Right atrium auricular region (tissue), 2 donors: ENCODE data around the gene COX7A2. TPM values are rescaled to one million over a fixed set of nuclear protein-coding genes. Genes with fewer than 3 reads are reported as not detected.

Experiments used
- DNase-seq: peaks from one replicate; pipeline ENCODE4 v3.0.0-alpha.2; 2019; ENCODE audit warnings: low spot score
- H3K27ac ChIP-seq, 2 donors: fragments of 200-600 bp; sonication (generic); 1 replicate in 1 of 2; 2 replicates in 1 of 2; pipeline ENCODE4 v1.5.1; 2016 to 2019
- H3K27me3 ChIP-seq, 2 donors: fragments of 200-600 bp; sonication (generic); one replicate each; pipeline versions ENCODE4 v1.5.1 to v1.6.0; 2017 to 2019
- H3K36me3 ChIP-seq: fragments of 200-600 bp; sonication (generic); one replicate; pipeline ENCODE4 v1.5.1; 2016
- H3K4me1 ChIP-seq, 2 donors: fragments of 200-600 bp; sonication (generic); one replicate each; pipeline versions ENCODE4 v1.5.1 to v1.6.0; 2017 to 2019
- H3K4me3 ChIP-seq, 2 donors: fragments of 200-600 bp; sonication (generic); 1 replicate in 1 of 2; 2 replicates in 1 of 2; pipeline ENCODE4 v1.5.1; 2017 to 2019; ENCODE audit warnings: mild to moderate bottlenecking in 1 of 2, moderate library complexity in 1 of 2
- H3K9me3 ChIP-seq, 2 donors: fragments of 200-600 bp; sonication (generic); one replicate each; pipeline ENCODE4 v1.5.1; 2019
- total RNA-seq, 2 donors: library from RNA; depleted of rRNA; stranded (reverse); fragments of >200 nt; gene quantifications; one replicate each; pipeline ENCODE4 v1.1.0, GENCODE V29; 2016
- TF ChIP-seq, protein P1 (sequence below), 2 donors: fragments of 200-600 bp; sonication (generic); IDR thresholded peaks; one replicate each; pipeline ENCODE4 v1.5.1; 2019; ENCODE audit warnings: antibody characterized with exemption in 2 of 2

COX7A2 gene
- total RNA-seq, 2 donors from 2014 or later: 647 to 2,028 TPM

DNA sequence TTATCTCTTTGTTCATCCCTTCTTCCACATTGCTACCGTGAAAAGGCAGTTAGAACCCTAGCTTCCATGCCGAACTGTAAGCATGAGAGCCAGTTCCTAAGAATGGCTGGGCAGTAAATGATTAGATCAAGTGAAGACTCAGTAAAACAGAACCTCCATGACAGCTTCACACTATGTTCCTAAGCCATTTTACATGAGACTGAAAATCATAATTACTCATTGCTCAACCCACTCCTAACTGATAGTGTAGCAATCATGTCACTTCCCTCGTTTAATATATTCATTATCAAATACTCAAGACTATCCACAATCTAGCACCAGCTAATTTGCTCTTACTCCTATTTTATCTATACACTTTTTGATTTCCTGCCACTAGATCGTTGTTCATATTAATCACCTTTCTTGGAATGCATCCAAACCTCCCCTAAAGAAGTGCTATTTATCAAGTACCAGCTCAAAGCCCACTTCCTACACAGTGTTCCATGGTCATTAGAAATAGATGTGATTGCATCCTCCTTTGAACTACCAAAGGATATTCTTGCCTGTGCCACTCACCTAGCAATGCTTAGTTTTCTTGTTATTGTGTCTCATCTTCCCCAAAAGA, 35.0 kb upstream of the COX7A2 start:
- H3K4me1 ChIP-seq: peaks cover 0 to 74% of the 10 kb centered on the region in 2 donors
- no peak overlapping the region for H3K27ac ChIP-seq
- no peaks in the 10 kb centered on the region for H3K27me3 ChIP-seq
- no peak for DNase-seq
- H3K4me3 ChIP-seq: no peak overlapping the region
- H3K9me3 ChIP-seq: no peaks in the 10 kb centered on the region
- TF ChIP-seq, protein P1, sequence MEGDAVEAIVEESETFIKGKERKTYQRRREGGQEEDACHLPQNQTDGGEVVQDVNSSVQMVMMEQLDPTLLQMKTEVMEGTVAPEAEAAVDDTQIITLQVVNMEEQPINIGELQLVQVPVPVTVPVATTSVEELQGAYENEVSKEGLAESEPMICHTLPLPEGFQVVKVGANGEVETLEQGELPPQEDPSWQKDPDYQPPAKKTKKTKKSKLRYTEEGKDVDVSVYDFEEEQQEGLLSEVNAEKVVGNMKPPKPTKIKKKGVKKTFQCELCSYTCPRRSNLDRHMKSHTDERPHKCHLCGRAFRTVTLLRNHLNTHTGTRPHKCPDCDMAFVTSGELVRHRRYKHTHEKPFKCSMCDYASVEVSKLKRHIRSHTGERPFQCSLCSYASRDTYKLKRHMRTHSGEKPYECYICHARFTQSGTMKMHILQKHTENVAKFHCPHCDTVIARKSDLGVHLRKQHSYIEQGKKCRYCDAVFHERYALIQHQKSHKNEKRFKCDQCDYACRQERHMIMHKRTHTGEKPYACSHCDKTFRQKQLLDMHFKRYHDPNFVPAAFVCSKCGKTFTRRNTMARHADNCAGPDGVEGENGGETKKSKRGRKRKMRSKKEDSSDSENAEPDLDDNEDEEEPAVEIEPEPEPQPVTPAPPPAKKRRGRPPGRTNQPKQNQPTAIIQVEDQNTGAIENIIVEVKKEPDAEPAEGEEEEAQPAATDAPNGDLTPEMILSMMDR (IDR thresholded peaks at IDR 0.05): no peak
- H3K36me3 ChIP-seq: no peaks in the 10 kb centered on the region

DNA sequence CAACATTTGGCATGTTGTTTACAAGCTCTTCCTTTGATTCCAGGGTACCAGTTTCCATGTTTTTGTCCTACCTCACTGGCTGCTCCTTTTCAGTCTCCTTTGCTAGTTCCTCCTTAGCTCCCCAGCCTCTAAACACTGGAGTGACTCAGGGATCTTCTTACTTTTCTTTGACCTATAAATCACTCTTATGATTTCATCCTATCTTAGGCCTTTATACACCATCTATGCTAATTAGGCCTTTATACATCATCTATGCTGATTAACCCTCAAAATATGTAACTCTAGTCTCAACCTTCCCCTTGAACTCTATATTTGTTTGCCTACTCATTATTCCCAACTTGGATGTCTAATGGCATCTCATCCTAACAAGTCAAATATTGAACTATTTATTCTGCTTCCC, 31.5 kb upstream of the COX7A2 start:
- TF ChIP-seq, protein P1 (IDR thresholded peaks at IDR 0.05): no peak
- no peak for DNase-seq
- Histone ChIP-seq H3K27ac (no peak overlapping the region), H3K4me1 (peaks cover 0 to 49% of the 10 kb centered on the region in 2 donors), H3K9me3 (no peaks in the 10 kb centered on the region), H3K36me3 (peaks cover 6% of the 10 kb centered on the region), H3K27me3 (no peaks in the 10 kb centered on the region), H3K4me3 (no peak overlapping the region)

DNA sequence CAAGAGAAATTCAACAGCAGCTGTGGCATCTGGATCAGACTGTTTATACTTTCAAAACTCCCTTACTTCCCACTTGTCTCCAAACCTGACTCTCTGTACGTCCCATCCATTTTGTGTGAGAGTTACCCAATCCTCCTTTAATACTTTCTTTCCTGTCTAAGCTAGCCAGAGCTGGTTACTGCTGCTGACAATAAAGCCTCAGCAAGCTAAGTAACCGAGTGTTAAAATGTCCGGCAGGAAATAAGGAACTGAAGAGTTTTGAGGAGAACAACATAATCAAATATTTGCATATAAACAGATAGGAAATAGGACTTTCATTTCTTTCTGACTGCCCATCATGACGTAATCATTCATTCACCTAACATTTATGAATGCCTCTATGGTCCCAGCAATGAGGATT, 29.4 kb upstream of the COX7A2 start:
- DNase-seq: no peak
- no peak overlapping the region for H3K4me3 ChIP-seq
- H3K9me3 ChIP-seq: no peaks in the 10 kb centered on the region
- no peaks in the 10 kb centered on the region for H3K27me3 ChIP-seq
- TF ChIP-seq, protein P1 (IDR thresholded peaks at IDR 0.05): no peak
- H3K4me1 ChIP-seq: peaks cover 0 to 37% of the 10 kb centered on the region in 2 donors
- peaks cover 6% of the 10 kb centered on the region for H3K36me3 ChIP-seq
- no peak overlapping the region for H3K27ac ChIP-seq

DNA sequence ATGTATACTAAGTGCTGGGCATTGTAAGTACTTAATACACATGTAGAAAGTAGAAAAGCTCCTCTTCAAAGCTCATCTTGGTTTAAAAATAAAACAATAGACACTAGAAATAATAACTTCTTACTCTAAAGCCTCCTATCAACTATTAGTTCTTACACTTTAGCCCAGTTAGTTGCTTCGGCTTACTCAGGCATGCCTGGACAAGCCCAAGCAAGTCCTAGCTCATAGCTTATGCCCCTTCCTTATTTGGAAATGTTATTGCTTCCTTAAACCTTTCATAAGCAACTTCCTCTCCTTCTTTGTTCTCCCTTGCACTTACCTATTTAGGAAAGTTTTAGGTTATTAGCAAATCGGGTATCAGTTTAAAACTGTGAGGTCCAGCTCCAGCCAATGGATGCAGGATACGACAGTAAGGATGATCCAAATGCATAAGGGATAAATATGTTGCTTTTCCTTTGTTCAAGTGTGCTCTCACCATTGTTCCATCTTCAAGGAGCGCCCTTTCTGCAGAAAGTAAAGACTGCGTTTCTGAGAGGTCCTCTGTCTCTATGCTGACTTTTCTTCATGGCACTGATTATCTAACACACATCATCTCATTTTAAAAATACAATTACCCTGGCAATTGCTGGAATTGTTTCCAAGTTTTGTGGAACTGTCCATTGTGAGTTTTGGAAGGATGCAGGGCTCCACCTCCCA, 28.7 kb upstream of the COX7A2 start:
- Histone ChIP-seq H3K9me3 (no peaks in the 10 kb centered on the region), H3K36me3 (peaks cover 6% of the 10 kb centered on the region), H3K4me1 (peaks cover 0 to 39% of the 10 kb centered on the region in 2 donors), H3K27me3 (no peaks in the 10 kb centered on the region), H3K4me3 (no peak overlapping the region), H3K27ac (peak overlapping the region in 1 of 2 donors; percentile 24)
- TF ChIP-seq, protein P1 (IDR thresholded peaks at IDR 0.05): no peak
- DNase-seq: no peak

DNA sequence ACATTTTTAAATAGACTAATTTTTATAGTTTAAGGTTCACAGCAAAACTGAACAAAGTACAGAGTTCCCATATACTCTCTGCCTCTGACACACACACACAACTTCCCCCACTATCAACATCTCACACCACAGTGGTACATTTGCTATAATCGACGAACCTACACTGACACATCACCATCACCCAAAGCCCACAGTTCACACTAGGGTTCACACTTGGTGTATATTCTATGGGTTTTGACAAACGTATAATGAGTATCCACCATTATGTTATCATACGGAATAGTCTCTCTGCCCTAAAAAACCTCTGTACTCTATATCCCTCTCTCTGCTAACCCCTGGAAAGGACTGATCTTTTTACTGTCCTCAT, 25.4 kb upstream of the COX7A2 start:
- Histone ChIP-seq H3K9me3 (no peaks in the 10 kb centered on the region), H3K4me1 (peaks cover 0 to 28% of the 10 kb centered on the region in 2 donors), H3K27ac (no peak overlapping the region), H3K27me3 (no peaks in the 10 kb centered on the region), H3K36me3 (peaks cover 15% of the 10 kb centered on the region), H3K4me3 (no peak overlapping the region)
- TF ChIP-seq, protein P1 (IDR thresholded peaks at IDR 0.05): no peak
- no peak for DNase-seq
